ENCODE measurements around the gene BMAL1. TPM values are rescaled to one million over a fixed set of nuclear protein-coding genes. Genes with fewer than 3 reads are reported as not detected.

BMAL1 gene
- total and polyA plus RNA-seq, 2 of the 4 experiments (the other 2 are of a cell fraction), result 8.8 to 9.9 TPM

DNA sequence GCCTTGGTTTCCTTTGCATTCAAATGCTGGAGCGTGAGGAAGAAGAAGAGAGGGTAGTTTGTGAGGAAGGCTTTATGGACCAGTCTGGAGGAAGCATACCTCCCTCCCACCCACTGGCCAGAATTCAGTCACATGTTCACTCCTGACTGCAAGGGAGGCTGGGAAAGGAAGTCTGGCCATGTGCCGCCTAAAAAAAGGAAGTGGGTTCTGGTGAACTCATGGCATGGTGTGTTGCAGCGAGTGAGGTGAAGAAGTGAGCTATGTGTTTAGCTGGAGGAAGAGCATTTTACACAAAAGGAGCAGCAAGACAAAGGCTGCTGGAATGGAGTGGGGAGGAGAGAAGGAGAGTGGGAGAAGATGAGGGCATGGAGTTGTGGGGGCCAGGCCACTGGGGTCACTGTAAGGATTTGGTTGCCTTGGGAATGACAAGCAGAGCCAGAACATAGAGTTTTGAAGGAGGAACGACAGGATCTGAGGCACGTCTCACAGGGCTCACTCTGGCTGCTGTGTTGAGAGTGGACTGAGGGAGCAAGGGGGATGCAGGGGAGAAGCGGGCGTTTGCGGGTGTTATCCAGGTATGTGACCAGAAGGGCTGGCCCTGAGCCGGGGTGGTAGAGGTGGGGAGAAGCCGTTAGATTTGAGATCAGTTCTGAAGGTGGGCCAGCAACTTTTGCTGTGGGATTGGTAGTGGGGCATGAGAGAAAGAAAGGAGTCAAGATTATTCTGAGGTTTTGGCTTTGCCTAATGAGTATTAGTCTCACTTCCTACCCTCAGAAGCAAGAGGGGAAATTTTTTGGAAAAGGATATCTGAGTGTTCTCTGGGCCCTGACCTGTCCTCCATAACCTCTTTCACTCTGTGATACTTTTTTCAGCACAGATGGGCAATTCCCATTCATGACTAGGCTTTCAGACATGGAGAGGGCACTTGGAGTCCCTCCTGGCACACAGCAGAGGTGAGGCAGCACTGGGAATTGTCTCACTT lies 26.4 kb downstream of the BMAL1 start (continued):
- TF ChIP-seq MXI1 (IDR thresholded peaks at IDR 0.05; ENCODE audit: borderline replicate concordance, low read depth, low read length), result no peak

DNA sequence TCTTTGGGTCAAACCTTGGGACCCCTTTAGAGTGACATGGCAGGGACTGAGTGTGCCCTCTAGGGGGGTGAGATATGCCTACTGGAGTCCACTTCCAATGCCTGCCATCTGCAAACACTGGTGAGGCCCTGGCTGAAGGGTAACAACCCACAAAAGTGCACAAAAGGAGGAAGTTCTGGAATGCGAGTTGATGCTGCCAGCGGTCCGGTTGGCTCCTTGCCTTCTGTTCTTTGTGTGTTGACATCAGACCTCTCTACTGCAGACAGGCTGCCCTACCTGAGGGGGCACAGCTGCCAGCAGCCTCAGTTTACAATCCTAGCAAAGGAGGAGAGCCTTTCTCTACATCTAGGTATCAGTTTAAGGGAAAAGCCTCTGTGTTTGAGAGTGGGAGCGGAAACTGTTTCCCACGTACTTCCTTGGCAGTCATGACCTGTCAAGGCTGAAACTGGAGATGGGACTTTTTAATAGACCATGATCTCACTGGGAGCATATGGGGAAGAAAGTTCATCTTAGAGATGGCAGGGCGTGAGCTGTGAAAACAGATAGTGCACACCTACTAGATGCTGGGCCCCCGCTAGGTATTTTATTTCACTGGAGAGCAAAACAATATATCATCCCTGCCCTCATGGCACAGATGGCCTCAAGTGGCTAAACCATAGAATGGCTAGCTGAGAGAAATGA lies 27.2 kb downstream of the BMAL1 start:
- peaks cover 24 to 58% of the 10 kb centered on the region in 2 experiments for H3K79me1 ChIP-seq (ENCODE audit: low read depth in 1 of 2, low read length in 2 of 2)

More for the DNA sequence above, 27.2 kb downstream of the BMAL1 start:
- Histone ChIP-seq H3K4me1 (ENCODE audit: control insufficient read depth, insufficient read depth, low read length) (no peaks in the 10 kb centered on the region), H3K9ac (ENCODE audit: low read depth, low read length) (no peak overlapping the region), H3K14ac (replicated peaks; ENCODE audit: low read depth, low read length) (no peak overlapping the region), H4K91ac (ENCODE audit: insufficient read depth, low read depth, low read length) (no peak overlapping the region), H4K5ac (ENCODE audit: low read depth, low read length) (no peak overlapping the region), H3K27me3 (ENCODE audit: control insufficient read depth, insufficient read depth, low read length) (no peaks in the 10 kb centered on the region), H3K23ac (ENCODE audit: low read depth, low read length) (no peak overlapping the region), H3K56ac (ENCODE audit: extremely low read depth, insufficient read depth, low read length) (no peak overlapping the region), H2AK9ac (replicated peaks; ENCODE audit: low read depth, low read length, poor library complexity) (no peak overlapping the region), H4K8ac (ENCODE audit: low read depth in 2 of 2, low read length in 2 of 2) (no peak overlapping the region), H3K9me1 (ENCODE audit: insufficient read depth, low read length) (peaks cover 2% of the 10 kb centered on the region; the same call in 1 of the 2 replicates), H3K9me3 (ENCODE audit: control insufficient read depth, insufficient read depth, low read length) (no peaks in the 10 kb centered on the region), H3K4ac (ENCODE audit: low read depth, low read length) (no peak overlapping the region), H2AK5ac (ENCODE audit: low read depth, low read length) (no peak overlapping the region), H3K18ac (ENCODE audit: low read depth, low read length) (no peak overlapping the region), H2BK5ac (ENCODE audit: low read depth, low read length, poor library complexity, severe bottlenecking) (no peak overlapping the region), H3K4me3 (ENCODE audit: insufficient read depth, low read depth, low read length) (no peak overlapping the region), H2BK15ac (ENCODE audit: low read depth, low read length) (no peak overlapping the region), H3K27ac (ENCODE audit: insufficient read depth, low read length) (no peak overlapping the region), H3K4me2 (ENCODE audit: low read depth, low read length) (no peak overlapping the region), H3K36me3 (ENCODE audit: control insufficient read depth, insufficient read depth, low read length) (no peaks in the 10 kb centered on the region), H4K20me1 (ENCODE audit: insufficient read depth, low read length) (peaks cover 37% of the 10 kb centered on the region), H2AFZ (replicated peaks; ENCODE audit: low read length, poor library complexity) (no peak overlapping the region), H2BK120ac (ENCODE audit: low read depth, low read length) (no peak overlapping the region), H2BK20ac (ENCODE audit: low read depth, low read length) (no peak overlapping the region)
- CTCF ChIA-PET, result no interaction called here
- no CpG with 5 or more reads among the region's 7 CpGs for WGBS, 2 experiments (ENCODE audit: extremely low coverage in 2 of 2, insufficient read length in 1 of 2)
- no TSS peak for BruUV-seq (replicated peaks)
- ATAC-seq (ENCODE audit: low read depth) (no peak), DNase-seq (no peak)
- TF ChIP-seq, protein P1, sequence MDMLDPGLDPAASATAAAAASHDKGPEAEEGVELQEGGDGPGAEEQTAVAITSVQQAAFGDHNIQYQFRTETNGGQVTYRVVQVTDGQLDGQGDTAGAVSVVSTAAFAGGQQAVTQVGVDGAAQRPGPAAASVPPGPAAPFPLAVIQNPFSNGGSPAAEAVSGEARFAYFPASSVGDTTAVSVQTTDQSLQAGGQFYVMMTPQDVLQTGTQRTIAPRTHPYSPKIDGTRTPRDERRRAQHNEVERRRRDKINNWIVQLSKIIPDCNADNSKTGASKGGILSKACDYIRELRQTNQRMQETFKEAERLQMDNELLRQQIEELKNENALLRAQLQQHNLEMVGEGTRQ (IDR thresholded peaks at IDR 0.05; ENCODE audit: low read depth, low read length), result no peak
- TF ChIP-seq MXI1 (IDR thresholded peaks at IDR 0.05; ENCODE audit: borderline replicate concordance, low read depth, low read length), result no peak
- in situ Hi-C loops (cut with MboI; ENCODE audit: low sequenced_read_pairs), result no loop called here
- intact Hi-C loops (cut with micrococcal nuclease), result no loop called here
- dilution Hi-C loops (cut with HindIII; ENCODE audit: low sequenced_read_pairs, unreplicated experiment), result no loop called here
- POLR2A ChIA-PET (ENCODE audit: unreplicated experiment), result no interaction called here

All from IMR-90 (cell line).